A549 treated with Hydrocortisone at 1 μM for 4 hours (cell line): Measurements from ENCODE around the gene DCHS2. TPM values are rescaled to one million over a fixed set of nuclear protein-coding genes. Genes with fewer than 3 reads are reported as not detected.

Experiments
- total RNA-seq: library from RNA; stranded (reverse); fragments of 200-300 nt; extraction: Qiagen RNA extraction; gene quantifications from 5 replicates; pipeline ENCODE4 v1.2.3, GENCODE V29; 2022

The DCHS2 gene, protein sequence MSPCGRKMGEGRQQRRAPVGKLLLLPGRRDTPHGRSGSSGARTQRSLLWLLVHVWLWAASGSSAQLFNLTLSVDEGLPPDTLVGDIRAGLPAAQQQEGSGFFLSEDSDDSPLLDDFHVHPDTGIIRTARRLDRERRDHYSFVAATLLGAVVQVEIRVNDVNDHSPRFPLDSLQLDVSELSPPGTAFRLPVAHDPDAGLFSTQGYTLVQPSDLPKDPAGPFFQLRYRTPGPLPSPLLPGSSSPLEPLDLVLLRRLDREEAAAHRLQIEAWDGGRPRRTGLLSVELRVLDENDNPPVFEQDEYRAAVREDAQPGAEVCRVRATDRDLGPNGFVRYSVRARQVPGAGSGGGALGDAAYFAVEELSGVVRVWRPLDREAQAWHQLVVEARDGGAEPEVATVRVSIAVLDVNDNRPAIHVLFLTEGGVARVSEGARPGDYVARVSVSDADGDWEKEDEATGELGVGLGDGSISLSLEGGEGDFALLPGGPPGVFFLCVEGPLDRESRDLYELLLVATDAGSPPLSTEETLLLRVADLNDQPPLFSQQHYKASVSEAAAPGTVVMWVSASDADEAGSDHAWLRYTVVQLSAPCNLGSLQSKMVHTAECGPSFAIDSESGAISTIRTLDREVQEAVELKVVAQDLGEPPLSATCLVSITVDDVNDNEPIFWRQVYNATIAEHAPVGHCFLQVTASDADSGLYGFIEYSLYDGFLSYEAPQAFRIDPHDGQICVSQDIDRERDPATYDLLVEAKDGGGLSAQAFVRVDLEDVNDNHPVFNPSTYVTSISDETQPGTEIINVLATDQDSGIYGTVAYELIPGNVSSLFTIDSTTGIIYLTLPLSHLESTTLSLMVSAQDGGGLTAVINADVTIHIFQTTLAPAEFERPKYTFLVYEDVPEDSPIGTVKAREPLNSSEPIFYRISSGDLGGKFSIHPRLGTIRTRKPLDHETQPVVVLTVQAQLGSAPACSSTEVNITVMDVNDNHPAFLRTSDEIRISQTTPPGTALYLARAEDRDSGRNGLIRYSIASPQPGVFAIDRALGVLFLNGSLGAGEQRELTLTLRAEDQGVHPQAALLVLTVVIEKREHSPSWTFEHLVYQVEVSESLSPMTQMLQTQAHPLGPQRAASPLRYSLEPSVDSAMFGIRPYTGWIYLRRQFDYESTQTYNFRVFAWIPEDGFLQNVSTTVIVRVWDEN (N-terminal part only)
- total RNA-seq, result 0.01 TPM in 1 of 5 replicates, not detected in the others

DNA sequence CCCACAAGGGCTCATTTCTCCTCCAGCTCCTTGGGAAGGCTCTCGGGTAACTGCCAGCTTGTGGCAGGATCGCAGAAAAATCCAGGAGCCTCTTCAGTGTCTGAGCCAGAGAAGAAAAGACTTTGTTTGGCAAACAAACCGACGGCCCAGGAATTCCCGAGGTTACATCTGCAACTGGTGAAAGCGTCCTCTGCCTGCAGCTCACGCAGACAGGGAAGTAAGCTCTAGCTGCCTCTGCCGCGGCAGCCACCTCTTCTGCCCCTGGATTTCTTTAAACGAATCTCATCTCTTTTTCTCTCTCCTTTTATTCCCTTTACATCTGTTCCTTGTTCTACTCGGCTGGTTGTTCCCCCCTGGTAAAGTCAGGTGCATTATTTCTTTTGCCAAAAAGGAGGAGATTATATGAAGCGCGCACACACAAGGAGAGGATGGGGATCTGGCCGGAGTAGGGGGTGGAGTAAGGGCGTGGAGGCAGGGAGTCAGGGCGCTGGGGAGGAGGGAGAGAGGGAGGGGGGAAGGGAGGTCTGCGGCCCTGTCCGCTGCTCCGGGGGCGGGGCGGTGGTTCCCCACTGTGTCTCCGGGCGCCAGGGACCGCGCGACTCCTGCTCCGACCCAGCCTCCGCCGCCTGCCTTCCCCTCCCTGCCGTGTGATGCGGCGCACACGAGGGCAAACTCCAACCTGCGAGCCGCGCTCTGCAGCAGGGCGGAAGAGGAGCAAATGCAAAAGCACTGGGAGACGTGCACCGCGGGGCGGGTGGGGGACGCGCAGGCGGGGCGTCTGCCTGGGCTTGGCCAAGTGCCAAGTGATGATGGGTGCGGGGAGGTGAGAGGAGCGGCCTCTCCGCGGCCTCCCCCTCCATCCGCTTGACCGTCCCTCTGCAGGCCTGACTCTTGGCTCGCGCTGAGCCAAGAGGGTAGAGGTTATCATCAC is at the start of gene DCHS2:
Gene DCHS2 (minus strand): TSS at position 459 of the 931 bp plus-strand sequence. CDS start 444 bp downstream, at position 15.

Other genes starting within 250 kb of the DCHS2 start
- 53.0 to 64.9 TPM (median 60.4 TPM) in 5 replicates for gene PLRG1, start 58.6 kb upstream of the DCHS2 start, total RNA-seq
- 15.4 to 24.5 TPM (median 19.2 TPM) in 5 replicates for gene FGB, start 71.2 kb upstream of the DCHS2 start, total RNA-seq
- 17.8 to 22.6 TPM (median 19.0 TPM) in 5 replicates for gene FGA, start 98.9 kb upstream of the DCHS2 start, total RNA-seq
- gene FGG, start 120.9 kb upstream of the DCHS2 start, total RNA-seq, result 5.3 to 8.0 TPM (median 5.4 TPM) in 5 replicates